OCI-LY1 (cell line): ENCODE data around the gene TCEANC.

Experiments
- EZH2 ChIP-seq: fragments of 200-600 bp; sonication (generic), shearing (Covaris generic); IDR thresholded peaks from 2 replicates; pipeline ENCODE4 v1.8.0; 2017; ENCODE audit warnings: borderline replicate concordance, mixed run types, mild to moderate bottlenecking, antibody characterized with exemption, low read length, moderate library complexity, mixed read lengths
- TF ChIP-seq, protein P1 (sequence below): fragments of 200-600 bp; sonication (generic), shearing (Covaris generic); IDR thresholded peaks from 2 replicates; pipeline ENCODE4 v1.5.1; 2017; ENCODE audit warnings: mild to moderate bottlenecking, antibody characterized with exemption, low read length, moderate library complexity, mixed read lengths

DNA sequence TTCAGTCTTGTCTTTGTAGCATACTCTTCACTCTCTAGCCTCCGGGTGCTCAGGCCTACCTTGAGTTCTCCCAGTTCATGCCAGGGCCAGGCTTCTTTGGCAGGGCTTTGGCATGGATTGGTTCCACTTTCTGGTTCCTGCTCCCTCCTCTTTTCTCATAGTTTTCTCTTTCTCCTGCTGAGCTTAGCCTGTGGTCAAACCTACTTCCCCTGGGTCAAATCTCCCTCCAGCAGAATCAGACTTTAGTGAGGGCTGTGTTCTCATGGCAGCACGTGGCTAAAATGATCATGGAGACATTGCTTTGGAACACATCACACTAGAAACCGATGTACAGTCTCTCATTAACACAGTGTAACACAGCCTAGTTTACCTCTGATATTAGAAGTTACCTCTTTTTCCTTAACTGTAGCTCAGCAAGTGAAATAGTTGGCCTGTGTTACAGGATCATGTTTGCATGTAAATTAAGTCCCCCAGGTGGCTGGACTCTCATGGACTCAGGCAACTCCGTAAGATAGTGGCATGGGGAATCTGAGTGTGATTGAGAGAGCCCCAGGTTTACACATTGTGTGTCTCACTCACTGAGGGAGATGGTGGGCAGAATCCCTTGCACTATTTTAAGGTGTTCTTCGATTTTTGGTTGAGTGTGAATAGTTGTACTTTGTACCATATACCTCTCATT, 49.3 kb downstream of the TCEANC start:
- TF ChIP-seq, protein P1, sequence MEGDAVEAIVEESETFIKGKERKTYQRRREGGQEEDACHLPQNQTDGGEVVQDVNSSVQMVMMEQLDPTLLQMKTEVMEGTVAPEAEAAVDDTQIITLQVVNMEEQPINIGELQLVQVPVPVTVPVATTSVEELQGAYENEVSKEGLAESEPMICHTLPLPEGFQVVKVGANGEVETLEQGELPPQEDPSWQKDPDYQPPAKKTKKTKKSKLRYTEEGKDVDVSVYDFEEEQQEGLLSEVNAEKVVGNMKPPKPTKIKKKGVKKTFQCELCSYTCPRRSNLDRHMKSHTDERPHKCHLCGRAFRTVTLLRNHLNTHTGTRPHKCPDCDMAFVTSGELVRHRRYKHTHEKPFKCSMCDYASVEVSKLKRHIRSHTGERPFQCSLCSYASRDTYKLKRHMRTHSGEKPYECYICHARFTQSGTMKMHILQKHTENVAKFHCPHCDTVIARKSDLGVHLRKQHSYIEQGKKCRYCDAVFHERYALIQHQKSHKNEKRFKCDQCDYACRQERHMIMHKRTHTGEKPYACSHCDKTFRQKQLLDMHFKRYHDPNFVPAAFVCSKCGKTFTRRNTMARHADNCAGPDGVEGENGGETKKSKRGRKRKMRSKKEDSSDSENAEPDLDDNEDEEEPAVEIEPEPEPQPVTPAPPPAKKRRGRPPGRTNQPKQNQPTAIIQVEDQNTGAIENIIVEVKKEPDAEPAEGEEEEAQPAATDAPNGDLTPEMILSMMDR: no peak
- no peak for TF ChIP-seq EZH2
